Heart left ventricle (tissue), 13 donors: Measurements from ENCODE around the gene C6orf15.

Experiments used
- CTCF ChIP-seq, 12 donors: fragments of 200-600 bp; sonication (generic) in 4 of 12; IDR thresholded peaks; one replicate each; pipeline versions ENCODE4 v1.5.0 to v1.8.0; 2018 to 2022; ENCODE audit warnings: antibody characterized with exemption in 12 of 12, mild to moderate bottlenecking in 5 of 12
- POLR2A ChIP-seq, 2 donors: fragments of 450-650 bp; IDR thresholded peaks; one replicate each; pipeline ENCODE4 v1.6.1; 2017; ENCODE audit warnings: antibody characterized with exemption in 2 of 2, mild to moderate bottlenecking in 2 of 2, moderate library complexity in 2 of 2
- donor health status: ischemic (EF 13 %, LVEDD 7.1; RV severe dilation, severe dysfunction).
- donor health status: DM: no; HTN: yes; CAD: no.
- donor health status: DM: no; HTN: no; CAD: no.
- donor health status: ischemic (EF 25% LVEDD 6.9; RV normal size, moderate dysfunction).
- donor health status: ischemic (EF 25% LVEDD 5.7; RV mildly dilated, moderate dysfunction).
- donor health status: ischemic (EF 35%, LVEDD 5.7; RV mildly dilated, moderate dysfunction).
- donor health status: nonischemic (EF 11% LVEDD 7.7; RV severe dilation, severe dysfunction).
- donor health status: DM: yes; HTN: yes; CAD: no.
- donor health status: PGD.
- donor health status: ischemic (EF 29% LVEDD 5.4; RV normal size, mild dysfunction).
- donor health status: nonischemic (EF 23%, LVEDD 6.1; RV moderate dilation, normal function).

DNA sequence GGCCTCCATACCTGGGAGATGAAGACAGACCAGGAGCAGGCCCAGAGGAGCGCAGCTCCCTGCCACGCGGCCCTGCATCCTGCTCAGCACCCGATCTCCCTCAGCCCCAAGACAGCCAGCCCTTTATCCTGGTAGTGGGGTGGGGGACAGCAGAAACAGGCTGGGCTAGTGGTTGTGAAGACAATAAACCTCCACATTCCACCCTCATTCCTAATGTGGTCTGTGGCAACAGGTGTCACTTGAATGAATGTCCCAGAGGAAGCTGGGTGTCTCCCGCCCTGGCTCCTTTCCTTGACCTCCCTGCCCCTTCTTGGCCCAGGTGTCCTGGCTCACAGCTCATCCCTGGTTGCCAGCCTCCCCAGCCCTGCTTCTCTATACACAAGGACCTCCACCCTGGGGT lies at the start of gene C6orf15:
- no peak for TF ChIP-seq CTCF (IDR thresholded peaks at IDR 0.05)
- no peak for TF ChIP-seq POLR2A (IDR thresholded peaks at IDR 0.05)
